ENCODE data around the gene VMO1. TPM values are rescaled to one million over a fixed set of nuclear protein-coding genes. Genes with fewer than 3 reads are reported as not detected.

VMO1 gene
- total RNA-seq, 1 experiment from 2014 or later = 0.54 TPM

DNA sequence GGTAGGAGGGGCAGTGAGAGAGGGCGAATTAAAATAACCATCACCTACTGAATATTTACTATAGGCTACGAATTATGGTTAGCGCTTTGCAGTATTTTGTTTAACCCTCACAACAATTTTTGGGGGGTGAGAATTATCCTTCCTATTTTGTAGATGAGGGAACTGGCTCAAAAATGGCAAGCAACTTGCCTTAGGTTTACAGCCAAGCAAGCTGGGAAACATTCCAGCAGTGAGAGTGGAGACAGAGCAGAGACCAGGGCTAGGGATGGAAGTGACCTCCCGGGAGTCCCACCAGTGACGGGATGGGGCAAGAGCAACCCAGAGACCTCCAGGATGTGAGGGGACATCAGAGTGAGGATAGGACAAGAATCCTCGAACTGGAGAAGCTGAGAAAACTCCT lies 352 bp upstream of the VMO1 start:
- H3K4me3 ChIP-seq (ENCODE audit: low read depth, low read length) = no peak overlapping the region

DNA sequence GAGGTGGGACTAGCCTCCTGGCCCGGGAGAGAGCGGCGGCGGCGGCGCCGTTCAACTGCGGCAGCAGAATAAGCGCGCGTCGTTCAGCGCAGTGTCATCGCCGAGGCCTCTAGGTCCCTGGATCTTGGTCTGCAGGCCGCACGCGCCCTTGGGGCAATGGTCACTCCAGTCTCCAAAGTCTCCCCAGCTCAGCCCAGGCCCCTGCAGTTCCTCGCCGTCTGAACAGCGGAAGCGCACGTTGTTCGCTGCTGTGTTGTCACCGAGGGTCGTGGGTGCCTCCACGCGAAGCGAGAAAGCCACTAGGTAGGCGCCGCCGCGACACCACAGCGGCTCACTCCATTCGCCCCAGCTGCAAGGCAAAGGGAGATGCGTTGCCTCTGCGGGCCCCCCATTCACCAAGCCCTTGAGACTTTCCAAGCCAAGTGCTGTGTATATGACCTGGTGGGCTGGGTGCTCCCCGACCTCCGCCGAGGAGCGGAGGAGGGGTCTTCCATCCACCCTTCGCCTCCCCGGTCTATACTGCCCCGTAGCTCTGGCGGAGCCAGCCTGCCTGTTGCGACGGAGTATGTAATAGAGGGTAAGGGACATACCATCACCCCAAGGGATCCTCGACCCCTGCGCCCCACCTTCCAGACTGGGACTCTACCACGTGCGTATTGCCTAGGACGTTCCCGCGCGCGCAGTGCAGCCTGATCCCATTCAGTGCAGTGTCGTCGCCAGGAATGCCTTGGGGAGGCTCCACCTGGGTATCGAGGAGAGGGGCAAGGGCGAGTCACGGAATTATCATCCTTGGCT lies 656 bp downstream of the VMO1 start:
- no peak overlapping the region for H3K27ac Mint-ChIP-seq (ENCODE audit: unreplicated experiment)
- H3K36me3 Mint-ChIP-seq (ENCODE audit: insufficient read depth, unreplicated experiment) = peaks cover 16% of the 10 kb centered on the region
- TF ChIP-seq, protein P1, sequence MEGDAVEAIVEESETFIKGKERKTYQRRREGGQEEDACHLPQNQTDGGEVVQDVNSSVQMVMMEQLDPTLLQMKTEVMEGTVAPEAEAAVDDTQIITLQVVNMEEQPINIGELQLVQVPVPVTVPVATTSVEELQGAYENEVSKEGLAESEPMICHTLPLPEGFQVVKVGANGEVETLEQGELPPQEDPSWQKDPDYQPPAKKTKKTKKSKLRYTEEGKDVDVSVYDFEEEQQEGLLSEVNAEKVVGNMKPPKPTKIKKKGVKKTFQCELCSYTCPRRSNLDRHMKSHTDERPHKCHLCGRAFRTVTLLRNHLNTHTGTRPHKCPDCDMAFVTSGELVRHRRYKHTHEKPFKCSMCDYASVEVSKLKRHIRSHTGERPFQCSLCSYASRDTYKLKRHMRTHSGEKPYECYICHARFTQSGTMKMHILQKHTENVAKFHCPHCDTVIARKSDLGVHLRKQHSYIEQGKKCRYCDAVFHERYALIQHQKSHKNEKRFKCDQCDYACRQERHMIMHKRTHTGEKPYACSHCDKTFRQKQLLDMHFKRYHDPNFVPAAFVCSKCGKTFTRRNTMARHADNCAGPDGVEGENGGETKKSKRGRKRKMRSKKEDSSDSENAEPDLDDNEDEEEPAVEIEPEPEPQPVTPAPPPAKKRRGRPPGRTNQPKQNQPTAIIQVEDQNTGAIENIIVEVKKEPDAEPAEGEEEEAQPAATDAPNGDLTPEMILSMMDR (IDR thresholded peaks at IDR 0.05; ENCODE audit: insufficient read depth in 1 of 2, low read depth in 1 of 2, low read length in 1 of 2, severe bottlenecking in 1 of 2, unreplicated experiment in 1 of 2) = no peak
- no peak for DNase-seq
- no peaks in the 10 kb centered on the region for H3K9me3 ChIP-seq
- H3K27me3 ChIP-seq (replicated peaks; ENCODE audit: control insufficient read depth, insufficient read depth, low read length) = no peaks in the 10 kb centered on the region
- H3K36me3 ChIP-seq (ENCODE audit: control insufficient read depth, insufficient read depth, low read length) = no peaks in the 10 kb centered on the region
- intact Hi-C loops (cut with micrococcal nuclease; ENCODE audit: unreplicated experiment) = no loop called here
- BruUV-seq (replicated peaks) = no TSS peak
- POLR2A ChIA-PET = interaction anchor here (0.5 kb wide), 1 partner anchor 54 kb away, joined by 7 read pairs; no protein-coding TSS in a partner anchor
- CTCF ChIA-PET = no interaction called here
- peaks cover under 1% of the 10 kb centered on the region for H3K4me1 Mint-ChIP-seq (ENCODE audit: low read depth, unreplicated experiment)
- no peak overlapping the region for H3K4me3 ChIP-seq (ENCODE audit: low read depth, low read length)
- no peak overlapping the region for H3K4me3 Mint-ChIP-seq (ENCODE audit: unreplicated experiment)
- no peaks in the 10 kb centered on the region for H3K9me3 Mint-ChIP-seq (ENCODE audit: unreplicated experiment)
- no peaks in the 10 kb centered on the region for H3K27me3 Mint-ChIP-seq (ENCODE audit: insufficient read depth, unreplicated experiment)
- peaks cover 12% of the 10 kb centered on the region for H3K4me1 ChIP-seq

More for the DNA sequence above, 352 bp upstream of the VMO1 start:
- Mint-ChIP-seq H3K9me3 (ENCODE audit: unreplicated experiment) (no peaks in the 10 kb centered on the region), H3K36me3 (ENCODE audit: insufficient read depth, unreplicated experiment) (peaks cover 15% of the 10 kb centered on the region), H3K4me1 (ENCODE audit: low read depth, unreplicated experiment) (peaks cover 6% of the 10 kb centered on the region), H3K27ac (ENCODE audit: unreplicated experiment) (peak overlapping the region; percentile 55), H3K4me3 (ENCODE audit: unreplicated experiment) (no peak overlapping the region), H3K27me3 (ENCODE audit: insufficient read depth, unreplicated experiment) (no peaks in the 10 kb centered on the region)
- BruUV-seq (replicated peaks) = no TSS peak
- Histone ChIP-seq H3K9me3 (no peaks in the 10 kb centered on the region), H3K4me1 (peaks cover 10% of the 10 kb centered on the region), H3K27me3 (replicated peaks; ENCODE audit: control insufficient read depth, insufficient read depth, low read length) (no peaks in the 10 kb centered on the region), H3K36me3 (ENCODE audit: control insufficient read depth, insufficient read depth, low read length) (no peaks in the 10 kb centered on the region)
- DNase-seq = no peak
- CTCF ChIA-PET = interaction anchor here (0.6 kb wide), 1 partner anchor 13 kb away, joined by 7 read pairs; no protein-coding TSS in a partner anchor
- TF ChIP-seq, protein P1 (IDR thresholded peaks at IDR 0.05; ENCODE audit: insufficient read depth in 1 of 2, low read depth in 1 of 2, low read length in 1 of 2, severe bottlenecking in 1 of 2, unreplicated experiment in 1 of 2) = no peak
- intact Hi-C loops (cut with micrococcal nuclease; ENCODE audit: unreplicated experiment) = no loop called here
- POLR2A ChIA-PET = interaction anchor here (0.6 kb wide), 1 partner anchor 49 kb away, joined by 3 read pairs; no protein-coding TSS in a partner anchor

DNA sequence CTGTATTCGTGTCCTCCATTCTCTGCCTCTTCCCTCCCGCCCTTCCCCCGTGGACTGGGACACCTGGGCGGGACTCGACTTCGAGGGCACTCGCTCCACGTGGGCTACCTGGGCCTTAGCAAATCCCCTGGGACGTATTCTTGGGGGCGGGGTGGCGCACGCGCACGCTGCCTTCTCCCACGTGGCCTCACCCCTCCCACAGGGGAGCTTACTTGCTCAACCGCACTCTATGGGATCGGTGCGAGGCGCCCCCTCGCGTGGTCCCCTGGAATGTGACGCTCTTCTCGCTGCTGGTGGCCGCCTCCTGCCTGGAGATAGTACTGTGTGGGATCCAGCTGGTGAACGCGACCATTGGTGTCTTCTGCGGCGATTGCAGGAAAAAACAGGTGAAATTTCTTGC lies 3.5 kb downstream of the VMO1 start:
- no peak for DNase-seq
- peaks cover 6% of the 10 kb centered on the region for H3K4me1 Mint-ChIP-seq (ENCODE audit: low read depth, unreplicated experiment)
- Histone ChIP-seq H3K4me3 (ENCODE audit: low read depth, low read length) (no peak overlapping the region), H3K4me1 (peaks cover 31% of the 10 kb centered on the region), H3K27me3 (replicated peaks; ENCODE audit: control insufficient read depth, insufficient read depth, low read length) (no peaks in the 10 kb centered on the region), H3K9me3 (no peaks in the 10 kb centered on the region), H3K36me3 (ENCODE audit: control insufficient read depth, insufficient read depth, low read length) (no peaks in the 10 kb centered on the region)
- no peaks in the 10 kb centered on the region for H3K27me3 Mint-ChIP-seq (ENCODE audit: insufficient read depth, unreplicated experiment)
- TF ChIP-seq, protein P1 (IDR thresholded peaks at IDR 0.05; ENCODE audit: insufficient read depth in 1 of 2, low read depth in 1 of 2, low read length in 1 of 2, severe bottlenecking in 1 of 2, unreplicated experiment in 1 of 2) = no peak
- POLR2A ChIA-PET = no interaction called here
- peaks cover 5% of the 10 kb centered on the region for H3K36me3 Mint-ChIP-seq (ENCODE audit: insufficient read depth, unreplicated experiment)
- no peak overlapping the region for H3K4me3 Mint-ChIP-seq (ENCODE audit: unreplicated experiment)
- H3K27ac Mint-ChIP-seq (ENCODE audit: unreplicated experiment) = no peak overlapping the region
- intact Hi-C loops (cut with micrococcal nuclease; ENCODE audit: unreplicated experiment) = no loop called here
- no peaks in the 10 kb centered on the region for H3K9me3 Mint-ChIP-seq (ENCODE audit: unreplicated experiment)
- CTCF ChIA-PET = interaction anchor here (0.9 kb wide), 1 partner anchor 73 kb away, joined by 3 read pairs; the partner anchor contains the start of gene ARRB2
- BruUV-seq (replicated peaks) = no TSS peak
